Lower leg skin (tissue), 4 donors: ENCODE measurements around the gene CDH23. TPM values are rescaled to one million over a fixed set of nuclear protein-coding genes. Genes with fewer than 3 reads are reported as not detected.

ENCODE experiments used
- DNase-seq, 2 donors: peaks; one replicate each; pipeline ENCODE4 v3.0.0-alpha.2; 2019; ENCODE audit warnings: low spot score in 2 of 2
- H3K4me3 ChIP-seq: fragments of 200-600 bp; sonication (generic); 2 replicates; pipeline ENCODE4 v1.5.1; 2017; ENCODE audit warnings: mild to moderate bottlenecking, low read depth; ENCODE audit not compliant: poor library complexity, severe bottlenecking
- CTCF ChIP-seq, 3 donors: fragments of 450-650 bp; IDR thresholded peaks; one replicate each; pipeline ENCODE4 v1.5.1; 2016; ENCODE audit warnings: antibody characterized with exemption in 3 of 3, mild to moderate bottlenecking in 3 of 3, moderate library complexity in 2 of 3
- POLR2A ChIP-seq, 2 donors: fragments of 450-650 bp; IDR thresholded peaks; one replicate each; pipeline ENCODE4 v1.6.1; 2016 to 2017; ENCODE audit warnings: antibody characterized with exemption in 2 of 2, mild to moderate bottlenecking in 1 of 2, moderate library complexity in 1 of 2
- WGBS, 2 donors: methylation state at CpG; one replicate each; pipeline ENCODE4 v1.1.5; 2018; 5-methylcytosine and 5-hydroxymethylcytosine counted together
- intact Hi-C: fragments of 100-400 bp; cut with DNase I; formaldehyde crosslinking; loops from one replicate; pipeline ENCODE4 v1.15.0; 2023; ENCODE audit warnings: low total_unique reads
- total RNA-seq, 4 donors: library from RNA; depleted of rRNA; stranded (reverse); fragments of >200 nt; gene quantifications; one replicate each; pipeline ENCODE4 v1.1.0, GENCODE V29; 2016

CDH23 gene
- total RNA-seq, 4 donors from 2014 or later, result 1.7 to 9.2 (median 2.6) TPM

- intact Hi-C loops, result loop anchor here (10.0 kb wide), 1 partner anchor 52 kb away; no protein-coding TSS in a partner anchor
- TF ChIP-seq CTCF (IDR thresholded peaks at IDR 0.05) (no peak), POLR2A (IDR thresholded peaks at IDR 0.05) (no peak)
- no peak for DNase-seq
- 58 to 68% methylated on average over 14 of the region's 14 CpGs for WGBS, 2 donors
- H3K4me3 ChIP-seq, result no peak overlapping the region
Observed at GRCh38 chr10:71842856-71843686, 446.4 kb downstream of the CDH23 start.

- no peak for DNase-seq
- H3K4me3 ChIP-seq, result no peak overlapping the region
- intact Hi-C loops, result loop anchor here (10.0 kb wide), 1 partner anchor 51 kb away; no protein-coding TSS in a partner anchor
- WGBS, 2 donors, result 36 to 42% methylated on average over 2 of the region's 2 CpGs
- no peak for TF ChIP-seq CTCF (IDR thresholded peaks at IDR 0.05)
- TF ChIP-seq POLR2A (IDR thresholded peaks at IDR 0.05), result no peak
Observed at GRCh38 chr10:71844084-71844483, 447.4 kb downstream of the CDH23 start.

- WGBS, 2 donors, result 78 to 82% methylated on average over 2 of the region's 2 CpGs
- no peak overlapping the region for H3K4me3 ChIP-seq
- no peak for DNase-seq
- no peak for TF ChIP-seq POLR2A (IDR thresholded peaks at IDR 0.05)
- TF ChIP-seq CTCF (IDR thresholded peaks at IDR 0.05), result no peak
- intact Hi-C loops, result loop anchor here (10.0 kb wide), 1 partner anchor 50 kb away; no protein-coding TSS in a partner anchor
Observed at GRCh38 chr10:71844695-71845094, 448.0 kb downstream of the CDH23 start.

GRCh38 chr10:71845410-71846405 lies 449.0 kb downstream of the CDH23 start:
- TF ChIP-seq POLR2A (IDR thresholded peaks at IDR 0.05) (no peak), CTCF (IDR thresholded peaks at IDR 0.05) (no peak)
- 45 to 51% methylated on average over 11 of the region's 11 CpGs for WGBS, 2 donors
- no peak overlapping the region for H3K4me3 ChIP-seq
- DNase-seq, result no peak
- intact Hi-C loops, result loop anchor here (10.0 kb wide), 1 partner anchor 49 kb away; no protein-coding TSS in a partner anchor

- intact Hi-C loops, result loop anchor here (10.0 kb wide), 1 partner anchor 48 kb away; no protein-coding TSS in a partner anchor
- WGBS, 2 donors, result 80 to 91% methylated on average over 3 of the region's 3 CpGs
- no peak overlapping the region for H3K4me3 ChIP-seq
- TF ChIP-seq CTCF (IDR thresholded peaks at IDR 0.05), result no peak
- TF ChIP-seq POLR2A (IDR thresholded peaks at IDR 0.05), result no peak
- no peak for DNase-seq
Observed at GRCh38 chr10:71846816-71847215, 450.1 kb downstream of the CDH23 start.
